ENCODE results near the gene PDK3.
A peak's percentile ranks its signal among the peaks of the same experiment; 100 is the strongest.

PDK3 gene

DNA sequence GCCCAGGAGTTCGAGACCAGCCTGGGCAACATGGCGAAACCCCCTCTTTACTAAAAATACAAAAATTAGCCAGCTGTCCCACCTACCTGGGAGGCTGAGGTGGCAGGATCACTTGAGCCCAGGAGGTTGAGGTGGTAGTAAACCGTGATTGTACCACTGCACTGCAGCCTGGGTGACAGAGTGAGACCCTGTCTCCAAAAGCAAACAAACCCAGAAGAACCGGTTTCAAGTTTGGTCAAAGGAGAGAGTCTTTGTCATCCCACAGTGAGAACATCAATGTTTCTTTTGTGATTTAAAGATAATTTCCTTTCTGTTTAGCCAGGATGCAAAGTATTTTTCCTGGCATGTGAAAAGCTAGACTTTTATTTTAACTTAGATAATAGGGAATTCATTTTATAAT, 26.7 kb downstream of the PDK3 start:
- TF ChIP-seq CTCF (IDR thresholded peaks at IDR 0.05; ENCODE audit: low read depth, low read length): no peak
- DNase-seq (ENCODE audit: extremely low read depth, low read depth): no peak

DNA sequence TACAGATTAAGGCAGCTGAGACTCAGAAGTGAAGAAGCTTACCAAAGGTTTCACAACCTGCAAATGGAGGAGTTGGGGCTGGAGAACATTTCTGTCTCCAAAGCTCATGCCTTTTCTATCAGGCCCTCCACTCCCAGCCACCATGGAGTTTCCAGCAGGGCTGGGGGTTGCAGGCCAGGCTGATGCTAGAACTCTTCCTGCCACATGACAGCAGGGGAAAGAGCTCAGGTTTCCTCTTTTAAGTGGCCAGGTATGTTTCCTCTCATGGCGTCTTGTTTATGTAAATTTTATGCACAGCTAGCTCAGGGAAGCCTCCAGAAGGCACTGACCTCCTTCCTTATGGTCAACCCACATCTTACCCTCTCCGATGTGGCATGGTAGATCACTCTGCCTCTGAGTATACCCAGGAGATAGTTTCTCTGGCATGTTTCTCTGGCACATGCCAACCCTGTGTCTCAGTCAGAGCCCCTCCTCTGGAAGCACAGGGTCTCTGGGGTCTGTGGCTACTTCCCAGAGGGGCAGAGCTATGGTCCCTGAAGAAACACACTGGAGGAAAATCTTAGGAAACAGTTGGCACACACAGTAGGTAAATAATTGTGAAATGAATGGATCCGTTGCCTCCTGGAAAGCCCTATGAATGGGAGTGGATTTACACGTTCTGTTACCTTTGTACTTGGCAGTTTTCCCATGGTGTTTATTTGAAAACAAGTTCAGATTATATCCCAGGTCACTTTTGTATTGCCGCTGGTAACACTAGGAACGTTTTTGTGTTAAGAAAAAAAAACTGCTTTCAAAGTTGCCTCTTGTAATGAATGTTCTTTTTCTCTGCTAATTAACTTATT, 28.9 kb downstream of the PDK3 start:
- DNase-seq (ENCODE audit: extremely low read depth, low read depth): no peak
- TF ChIP-seq CTCF (IDR thresholded peaks at IDR 0.05; ENCODE audit: low read depth, low read length): no peak

- no peak for TF ChIP-seq CTCF (IDR thresholded peaks at IDR 0.05; ENCODE audit: low read depth, low read length)
- DNase-seq (ENCODE audit: extremely low read depth, low read depth): peak; percentile 31
These were observed 29.6 kb downstream of the PDK3 start for GRCh38 chrX:24494647-24495075.

GRCh38 chrX:24495700-24496099, 30.6 kb downstream of the PDK3 start:
- no peak for DNase-seq (ENCODE audit: extremely low read depth, low read depth)
- TF ChIP-seq CTCF (IDR thresholded peaks at IDR 0.05; ENCODE audit: low read depth, low read length): no peak

GRCh38 chrX:24498181-24498580, 33.1 kb downstream of the PDK3 start:
- no peak for DNase-seq (ENCODE audit: extremely low read depth, low read depth)
- TF ChIP-seq CTCF (IDR thresholded peaks at IDR 0.05; ENCODE audit: low read depth, low read length): peak; percentile 34

DNA sequence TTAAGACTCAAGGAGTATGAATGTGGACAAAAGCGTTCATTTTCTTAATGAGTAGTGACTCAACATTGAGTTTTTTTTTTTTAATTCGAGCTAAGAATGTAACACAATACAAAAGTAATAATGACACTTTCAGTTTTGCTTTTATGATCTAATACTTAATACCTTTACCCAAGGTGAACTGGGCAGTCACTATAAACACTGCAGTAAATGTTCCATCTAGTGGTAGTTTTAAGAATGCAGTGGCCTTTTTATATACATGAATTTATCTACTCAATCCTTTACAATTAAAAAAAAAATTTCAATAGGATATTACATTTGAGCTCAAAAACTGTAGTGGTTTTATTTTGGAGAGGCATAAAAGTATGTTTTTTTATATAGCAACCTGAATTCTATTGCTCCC, 33.9 kb downstream of the PDK3 start:
- peak; percentile 46 for TF ChIP-seq CTCF (IDR thresholded peaks at IDR 0.05; ENCODE audit: low read depth, low read length)
- DNase-seq (ENCODE audit: extremely low read depth, low read depth): no peak

DNA sequence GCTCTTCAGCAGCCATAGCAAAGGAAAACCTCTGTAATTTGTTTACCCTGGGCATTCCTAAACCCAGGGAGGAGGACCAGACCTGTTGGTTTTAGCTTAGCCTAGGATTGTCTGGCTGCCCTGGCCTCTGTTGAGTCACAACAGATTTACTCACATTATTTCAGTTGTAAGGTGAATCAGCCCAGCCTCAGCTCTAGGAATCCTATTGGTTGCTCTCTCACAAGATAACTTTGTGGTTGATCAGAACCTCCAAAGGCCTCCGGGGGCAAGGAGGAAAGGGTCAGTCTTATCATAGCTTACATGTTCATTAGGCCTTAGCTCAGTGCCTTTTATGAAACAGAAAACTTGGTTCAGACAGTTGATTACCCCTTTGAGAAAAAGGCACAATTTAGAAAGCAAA, 41.0 kb downstream of the PDK3 start:
- no peak for TF ChIP-seq CTCF (IDR thresholded peaks at IDR 0.05; ENCODE audit: low read depth, low read length)

More for the DNA sequence above, 41.0 kb downstream of the PDK3 start:
- DNase-seq (ENCODE audit: extremely low read depth, low read depth): no peak

Data from AG09319 (cell line).